HEK293 (cell line): Measurements from ENCODE around the gene MALRD1.

Source experiments
- CTCF ChIA-PET: fragments of 350-600 bp; formaldehyde crosslinking; extraction: SDS; loops from one replicate; lab custom pipeline; 2021; ENCODE audit warnings: antibody characterized with exemption; lab: Yijun Ruan, JAX
- POLR2A ChIA-PET: fragments of 300-600 bp; formaldehyde crosslinking; extraction: SDS; loops from one replicate; lab custom pipeline; 2020; ENCODE audit warnings: antibody characterized with exemption, inconsistent platforms; lab: Yijun Ruan, JAX
- H3K27ac ChIP-seq: fragments of 200-500 bp; sonication (Bioruptor generic); 2 replicates; pipeline ENCODE4 v1.5.1; 2014; ENCODE audit warnings: low read depth, low read length, control low read depth, inconsistent platforms; ENCODE audit errors: extremely low read depth
- H3K36me3 ChIP-seq, 2 experiments: fragments of 200-500 bp in 1 of 2; sonication (Bioruptor generic) in 1 of 2; 1 replicate in 1 of 2; 2 replicates in 1 of 2; pipeline ENCODE4 v1.5.1; 2014 to 2017; ENCODE audit warnings: inconsistent platforms in 2 of 2, low read length in 2 of 2; ENCODE audit not compliant: control insufficient read depth in 2 of 2, insufficient read depth in 1 of 2
- H3K4me1 ChIP-seq: fragments of 200-500 bp; sonication (Bioruptor generic); 2 replicates; pipeline ENCODE4 v1.5.1; 2014; ENCODE audit warnings: mild to moderate bottlenecking, low read length, inconsistent platforms; ENCODE audit not compliant: control insufficient read depth, insufficient read depth
- H3K4me3 ChIP-seq: 2 replicates; pipeline ENCODE4 v1.5.1; 2011; ENCODE audit warnings: low read depth, mild to moderate bottlenecking, control low read depth, low read length, moderate library complexity
- H3K9me3 ChIP-seq: fragments of 200-500 bp; sonication (Bioruptor generic); 2 replicates; pipeline ENCODE4 v1.5.1; 2014; ENCODE audit warnings: low read depth, low read length, inconsistent platforms; ENCODE audit not compliant: control insufficient read depth, insufficient read depth
- GLIS1 ChIP-seq: fragments of 450-650 bp; formaldehyde crosslinking; IDR thresholded peaks from 2 replicates; pipeline ENCODE4 v1.5.1; 2016; ENCODE audit warnings: missing biosample characterization, missing genetic modification characterization
- HOXC10 ChIP-seq: sonication (generic); formaldehyde crosslinking; IDR thresholded peaks from 2 replicates; pipeline ENCODE4 v1.8.1; 2023; ENCODE audit warnings: mild to moderate bottlenecking, missing genetic modification reagents
- KLF8 ChIP-seq: fragments of 450-650 bp; formaldehyde crosslinking; IDR thresholded peaks from 2 replicates; pipeline ENCODE4 v1.5.1; 2016; ENCODE audit warnings: missing biosample characterization, missing genetic modification characterization
- KLF9 ChIP-seq: fragments of 450-650 bp; formaldehyde crosslinking; IDR thresholded peaks from 2 replicates; pipeline ENCODE4 v1.5.1; 2016; ENCODE audit warnings: missing biosample characterization, missing genetic modification characterization, low read depth
- PRDM1 ChIP-seq: fragments of 450-650 bp; formaldehyde crosslinking; IDR thresholded peaks from 2 replicates; pipeline ENCODE4; 2016; ENCODE audit warnings: missing biosample characterization, missing genetic modification characterization
- ZBTB1 ChIP-seq: fragments of 450-650 bp; formaldehyde crosslinking; IDR thresholded peaks from 2 replicates; pipeline ENCODE4 v1.5.1; 2016; ENCODE audit warnings: missing biosample characterization, missing genetic modification characterization
- ZBTB20 ChIP-seq: fragments of 450-650 bp; formaldehyde crosslinking; IDR thresholded peaks from 2 replicates; pipeline ENCODE4 v1.5.1; 2016; ENCODE audit warnings: missing biosample characterization, missing genetic modification characterization
- ZFP41 ChIP-seq: fragments of 450-650 bp; formaldehyde crosslinking; IDR thresholded peaks from 2 replicates; pipeline ENCODE4 v1.5.1; 2016; ENCODE audit warnings: missing biosample characterization, missing genetic modification characterization, borderline replicate concordance
- ZNF140 ChIP-seq: fragments of 450-650 bp; formaldehyde crosslinking; IDR thresholded peaks from 2 replicates; pipeline ENCODE4 v1.5.1; 2016; ENCODE audit warnings: missing biosample characterization, missing genetic modification characterization
- ZNF211 ChIP-seq: fragments of 450-650 bp; formaldehyde crosslinking; IDR thresholded peaks from 2 replicates; pipeline ENCODE4 v1.5.1; 2016; ENCODE audit warnings: low read depth, missing biosample characterization, missing genetic modification characterization
- ZNF473 ChIP-seq: fragments of 450-650 bp; formaldehyde crosslinking; IDR thresholded peaks from 2 replicates; pipeline ENCODE4 v1.5.1; 2017; ENCODE audit warnings: missing biosample characterization, missing genetic modification characterization
- ZNF514 ChIP-seq: fragments of 450-650 bp; formaldehyde crosslinking; IDR thresholded peaks from 2 replicates; pipeline ENCODE4 v1.5.1; 2016; ENCODE audit warnings: missing biosample characterization, missing genetic modification characterization
- ZNF530 ChIP-seq: fragments of 450-650 bp; formaldehyde crosslinking; IDR thresholded peaks from 2 replicates; pipeline ENCODE4 v1.5.1; 2016; ENCODE audit warnings: low read depth, missing biosample characterization, missing genetic modification characterization
- ZNF555 ChIP-seq: fragments of 450-650 bp; formaldehyde crosslinking; conservative IDR thresholded peaks from 2 replicates; pipeline ENCODE4 v1.5.1; 2017; ENCODE audit warnings: missing biosample characterization, mild to moderate bottlenecking, missing genetic modification characterization, inconsistent platforms
- ZNF76 ChIP-seq: fragments of 450-650 bp; formaldehyde crosslinking; IDR thresholded peaks from 2 replicates; pipeline ENCODE4; 2016; ENCODE audit warnings: low read depth, missing biosample characterization, missing genetic modification characterization, borderline replicate concordance
- ZNF768 ChIP-seq: fragments of 450-650 bp; formaldehyde crosslinking; IDR thresholded peaks from 2 replicates; pipeline ENCODE4 v1.5.1; 2018; ENCODE audit warnings: missing biosample characterization, mild to moderate bottlenecking, missing genetic modification characterization
- ZNF785 ChIP-seq: fragments of 450-650 bp; formaldehyde crosslinking; IDR thresholded peaks from 2 replicates; pipeline ENCODE4 v1.5.1; 2016; ENCODE audit warnings: missing biosample characterization, missing genetic modification characterization
- ZNF830 ChIP-seq: fragments of 450-650 bp; IDR thresholded peaks from 2 replicates; pipeline ENCODE4 v1.5.0; 2018; ENCODE audit warnings: missing biosample characterization, missing genetic modification characterization, low read depth, mild to moderate bottlenecking, moderate library complexity
- ZNF837 ChIP-seq: fragments of 450-650 bp; formaldehyde crosslinking; IDR thresholded peaks from 2 replicates; pipeline ENCODE4 v1.5.1; 2016; ENCODE audit warnings: missing biosample characterization, missing genetic modification characterization
- TF ChIP-seq, protein P1 (sequence below): fragments of 450-650 bp; formaldehyde crosslinking; IDR thresholded peaks from 2 replicates; pipeline ENCODE4; 2016; ENCODE audit warnings: missing biosample characterization, missing genetic modification characterization
- TF ChIP-seq, protein P2 (sequence below): fragments of 450-650 bp; formaldehyde crosslinking; IDR thresholded peaks from 2 replicates; pipeline ENCODE4 v1.5.1; 2016; ENCODE audit warnings: missing biosample characterization, missing genetic modification characterization
- TF ChIP-seq, protein P3 (sequence below): fragments of 450-650 bp; formaldehyde crosslinking; IDR thresholded peaks from 2 replicates; pipeline ENCODE4 v1.5.1; 2016; ENCODE audit warnings: missing biosample characterization, missing genetic modification characterization

MALRD1 gene

DNA sequence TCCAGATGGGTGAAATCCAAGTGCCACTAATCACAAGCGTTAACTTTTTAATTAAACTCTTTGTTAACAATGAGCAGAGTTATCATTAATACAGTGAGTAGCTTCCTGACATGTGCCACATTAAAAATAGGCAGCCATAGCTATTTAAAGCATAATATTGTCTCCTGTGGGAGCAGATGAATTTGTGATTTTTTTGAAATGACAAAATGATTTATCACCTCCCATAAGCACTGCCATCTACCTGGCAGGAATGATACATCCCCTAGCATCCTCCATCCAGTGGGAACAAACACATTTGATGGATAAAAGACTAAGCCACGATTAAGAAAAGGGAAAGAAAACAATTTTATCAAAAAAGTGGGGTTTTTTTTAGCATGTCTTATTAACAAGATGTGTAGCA, 605.3 kb downstream of the MALRD1 start:
- no peaks in the 10 kb centered on the region for H3K9me3 ChIP-seq
- ChIA-PET CTCF (no interaction called here), POLR2A (interaction anchor here (0.6 kb wide), 1 partner anchor 18 kb away, joined by 4 read pairs; no protein-coding TSS in a partner anchor)
- no peak for TF ChIP-seq GLIS1 (tag by site-specific recombination)
- TF ChIP-seq, protein P1, sequence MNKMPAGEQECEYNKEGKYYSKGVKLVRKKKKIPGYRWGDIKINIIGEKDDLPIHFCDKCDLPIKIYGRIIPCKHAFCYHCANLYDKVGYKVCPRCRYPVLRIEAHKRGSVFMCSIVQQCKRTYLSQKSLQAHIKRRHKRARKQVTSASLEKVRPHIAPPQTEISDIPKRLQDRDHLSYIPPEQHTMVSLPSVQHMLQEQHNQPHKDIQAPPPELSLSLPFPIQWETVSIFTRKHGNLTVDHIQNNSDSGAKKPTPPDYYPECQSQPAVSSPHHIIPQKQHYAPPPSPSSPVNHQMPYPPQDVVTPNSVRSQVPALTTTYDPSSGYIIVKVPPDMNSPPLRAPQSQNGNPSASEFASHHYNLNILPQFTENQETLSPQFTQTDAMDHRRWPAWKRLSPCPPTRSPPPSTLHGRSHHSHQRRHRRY (tag by site-specific recombination) = no peak
- TF ChIP-seq KLF9 = no peak
- no peak for TF ChIP-seq ZNF76 (tag by site-specific recombination)
- TF ChIP-seq ZNF530 (tag by site-specific recombination) = no peak
- TF ChIP-seq ZNF768 (tag by site-specific recombination) = no peak
- H3K27ac ChIP-seq = no peak overlapping the region
- H3K36me3 ChIP-seq = no peaks in the 10 kb centered on the region
- no peaks in the 10 kb centered on the region for H3K4me1 ChIP-seq
- no peak overlapping the region for H3K4me3 ChIP-seq

DNA sequence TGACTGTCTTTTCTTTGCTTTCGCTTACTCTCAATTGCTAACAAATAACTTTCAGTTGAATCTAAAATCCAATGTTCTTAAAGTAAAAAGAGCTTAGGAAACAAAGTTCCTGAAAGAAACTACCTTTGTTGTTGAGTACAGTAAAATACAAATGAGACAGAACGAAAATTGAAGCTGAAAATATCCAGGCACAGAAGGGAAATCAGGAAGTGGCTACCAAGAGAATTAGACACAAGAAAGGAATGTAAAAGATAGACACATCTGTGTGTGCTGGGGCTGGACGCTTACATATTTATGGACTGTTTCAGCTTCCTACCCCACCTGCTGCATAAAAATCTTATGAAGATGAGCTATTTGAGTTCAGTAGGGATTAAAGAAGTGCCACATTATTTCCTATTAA, 606.0 kb downstream of the MALRD1 start:
- no peaks in the 10 kb centered on the region for H3K36me3 ChIP-seq
- H3K4me1 ChIP-seq = no peaks in the 10 kb centered on the region
- no peak overlapping the region for H3K27ac ChIP-seq
- H3K4me3 ChIP-seq = no peak overlapping the region
- POLR2A ChIA-PET = interaction anchor here (0.6 kb wide), 1 partner anchor 17 kb away, joined by 4 read pairs; no protein-coding TSS in a partner anchor
- TF ChIP-seq, protein P2, sequence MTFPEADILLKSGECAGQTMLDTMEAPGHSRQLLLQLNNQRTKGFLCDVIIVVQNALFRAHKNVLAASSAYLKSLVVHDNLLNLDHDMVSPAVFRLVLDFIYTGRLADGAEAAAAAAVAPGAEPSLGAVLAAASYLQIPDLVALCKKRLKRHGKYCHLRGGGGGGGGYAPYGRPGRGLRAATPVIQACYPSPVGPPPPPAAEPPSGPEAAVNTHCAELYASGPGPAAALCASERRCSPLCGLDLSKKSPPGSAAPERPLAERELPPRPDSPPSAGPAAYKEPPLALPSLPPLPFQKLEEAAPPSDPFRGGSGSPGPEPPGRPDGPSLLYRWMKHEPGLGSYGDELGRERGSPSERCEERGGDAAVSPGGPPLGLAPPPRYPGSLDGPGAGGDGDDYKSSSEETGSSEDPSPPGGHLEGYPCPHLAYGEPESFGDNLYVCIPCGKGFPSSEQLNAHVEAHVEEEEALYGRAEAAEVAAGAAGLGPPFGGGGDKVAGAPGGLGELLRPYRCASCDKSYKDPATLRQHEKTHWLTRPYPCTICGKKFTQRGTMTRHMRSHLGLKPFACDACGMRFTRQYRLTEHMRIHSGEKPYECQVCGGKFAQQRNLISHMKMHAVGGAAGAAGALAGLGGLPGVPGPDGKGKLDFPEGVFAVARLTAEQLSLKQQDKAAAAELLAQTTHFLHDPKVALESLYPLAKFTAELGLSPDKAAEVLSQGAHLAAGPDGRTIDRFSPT (tag by site-specific recombination) = no peak
- no peak for TF ChIP-seq HOXC10 (CRISPR knock-in tag)
- no peak for TF ChIP-seq ZNF473 (tag by site-specific recombination)
- CTCF ChIA-PET = no interaction called here
- no peaks in the 10 kb centered on the region for H3K9me3 ChIP-seq

DNA sequence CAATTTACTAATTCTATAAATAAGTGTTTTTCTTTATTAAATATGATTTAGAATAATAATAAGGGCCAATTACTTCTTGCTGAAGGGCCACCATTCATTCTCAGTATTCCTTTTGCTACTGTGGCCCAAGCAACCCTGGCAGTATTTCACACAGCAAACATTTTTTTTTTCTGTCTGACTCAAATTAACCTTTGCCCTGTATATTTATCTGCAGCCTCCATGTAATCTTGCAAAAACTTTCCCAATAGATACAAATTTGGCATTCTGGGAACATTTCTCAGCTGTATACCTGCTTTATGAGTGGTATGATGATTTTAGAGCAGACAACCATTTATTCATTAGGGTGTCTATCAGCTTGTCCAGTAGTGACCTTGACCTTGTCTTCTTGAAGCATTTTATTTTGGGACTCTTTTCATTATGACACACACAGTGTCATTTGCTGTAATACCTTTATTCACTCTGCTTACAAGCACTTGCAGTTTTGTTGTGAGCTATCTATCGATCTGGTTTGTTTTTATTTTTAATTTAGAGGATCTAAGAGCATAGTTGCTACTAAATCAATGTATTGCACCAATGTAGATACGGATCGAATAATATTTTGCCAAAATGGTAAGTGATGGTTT, 607.9 kb downstream of the MALRD1 start:
- Histone ChIP-seq H3K4me3 (no peak overlapping the region), H3K4me1 (no peaks in the 10 kb centered on the region), H3K27ac (no peak overlapping the region), H3K36me3 (no peaks in the 10 kb centered on the region), H3K9me3 (no peaks in the 10 kb centered on the region)
- ChIA-PET POLR2A (no interaction called here), CTCF (interaction anchor here (0.6 kb wide), 1 partner anchor 33 kb away, joined by 3 read pairs; no protein-coding TSS in a partner anchor)
- no peak for TF ChIP-seq ZNF514 (tag by site-specific recombination)
- TF ChIP-seq ZNF140 (tag by site-specific recombination) = no peak
- TF ChIP-seq KLF8 = no peak
- no peak for TF ChIP-seq ZBTB20 (tag by site-specific recombination)
- TF ChIP-seq PRDM1 (tag by site-specific recombination) = no peak
- TF ChIP-seq ZFP41 (tag by site-specific recombination) = no peak
- TF ChIP-seq ZNF211 = no peak
- no peak for TF ChIP-seq ZNF837 (tag by site-specific recombination)
- TF ChIP-seq, protein P3, sequence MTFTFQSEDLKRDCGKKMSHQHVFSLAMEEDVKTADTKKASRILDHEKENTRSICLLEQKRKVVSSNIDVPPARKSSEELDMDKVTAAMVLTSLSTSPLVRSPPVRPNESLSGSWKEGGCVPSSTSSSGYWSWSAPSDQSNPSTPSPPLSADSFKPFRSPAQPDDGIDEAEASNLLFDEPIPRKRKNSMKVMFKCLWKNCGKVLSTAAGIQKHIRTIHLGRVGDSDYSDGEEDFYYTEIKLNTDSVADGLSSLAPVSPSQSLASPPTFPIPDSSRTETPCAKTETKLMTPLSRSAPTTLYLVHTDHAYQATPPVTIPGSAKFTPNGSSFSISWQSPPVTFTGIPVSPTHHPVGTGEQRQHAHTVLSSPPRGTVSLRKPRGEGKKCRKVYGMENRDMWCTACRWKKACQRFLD (tag by site-specific recombination) = no peak
- no peak for TF ChIP-seq ZNF555 (tag by site-specific recombination)
- no peak for TF ChIP-seq ZNF830 (tag by site-specific recombination)
- no peak for TF ChIP-seq ZNF785 (tag by site-specific recombination)
- no peak for TF ChIP-seq ZNF530 (tag by site-specific recombination)
- TF ChIP-seq ZBTB1 (tag by site-specific recombination) = no peak
